OCI-LY7 (cell line): ENCODE measurements around the gene GRK5. TPM values are rescaled to one million over a fixed set of nuclear protein-coding genes. Genes with fewer than 3 reads are reported as not detected.

Experiments used
- BruUV-seq: library from RNA; stranded (reverse); fragments of 400-500 nt; replicated peaks from 2 replicates; lab custom pipeline; 2021; lab: Mats Ljungman, UMichigan
- CTCF ChIA-PET: fragments of 300-600 bp; sonication (Branson Sonifier 250); formaldehyde crosslinking; loops from one replicate; lab custom pipeline; 2022; ENCODE audit warnings: antibody characterized with exemption; ENCODE audit not compliant: unreplicated experiment; lab: Charles Lee
- POLR2A ChIA-PET: fragments of 300-600 bp; sonication (Branson Sonifier 250); formaldehyde crosslinking; loops from one replicate; lab custom pipeline; 2022; ENCODE audit warnings: antibody characterized with exemption; lab: Charles Lee
- DNase-seq: peaks from one replicate; pipeline ENCODE4 v3.0.0-alpha.2; 2015; ENCODE audit warnings: low spot score
- H2AFZ ChIP-seq: fragments of 200-600 bp; sonication (generic), shearing (Covaris generic); 2 replicates; pipeline ENCODE4 v1.6.1; 2014; ENCODE audit warnings: mild to moderate bottlenecking, antibody characterized with exemption, low read length, moderate library complexity
- H3K27ac ChIP-seq: fragments of 200-600 bp; sonication (generic); 2 replicates; pipeline ENCODE4 v1.5.1; 2014; ENCODE audit warnings: mixed run types, low read depth, mild to moderate bottlenecking, moderate library complexity, low read length, inconsistent platforms; ENCODE audit not compliant: poor library complexity, severe bottlenecking
- H3K36me3 ChIP-seq: fragments of 200-600 bp; sonication (generic); 2 replicates; pipeline ENCODE4 v1.6.1; 2014; ENCODE audit warnings: mild to moderate bottlenecking, antibody characterized with exemption, low read length, moderate library complexity, mixed read lengths; ENCODE audit not compliant: insufficient read depth
- H3K4me1 ChIP-seq: fragments of 200-600 bp; sonication (generic); 2 replicates; pipeline ENCODE4 v1.5.1; 2014; ENCODE audit warnings: mild to moderate bottlenecking, low read length; ENCODE audit not compliant: insufficient read depth, poor library complexity, severe bottlenecking
- H3K4me2 ChIP-seq: fragments of 200-600 bp; sonication (generic); 2 replicates; pipeline ENCODE4 v1.6.1; 2014; ENCODE audit warnings: mild to moderate bottlenecking, low read length
- H3K4me3 ChIP-seq: fragments of 200-600 bp; sonication (generic); 2 replicates; pipeline ENCODE4 v1.5.1; 2014; ENCODE audit warnings: mild to moderate bottlenecking, low read depth, low read length; ENCODE audit not compliant: poor library complexity, severe bottlenecking
- H3K79me2 ChIP-seq: fragments of 200-600 bp; sonication (generic); 2 replicates; pipeline ENCODE4 v1.6.1; 2016; ENCODE audit warnings: low read depth, mild to moderate bottlenecking, low read length, moderate library complexity, mixed read lengths; ENCODE audit not compliant: insufficient read depth
- H3K9me2 ChIP-seq: fragments of 200-600 bp; sonication (generic); 2 replicates; pipeline ENCODE4 v1.6.1; 2016; ENCODE audit warnings: mild to moderate bottlenecking, low read length, mixed read lengths; ENCODE audit not compliant: insufficient read depth
- H3K9me3 ChIP-seq: fragments of 200-600 bp; sonication (generic); 2 replicates; pipeline ENCODE4 v1.6.1; 2014; ENCODE audit warnings: mild to moderate bottlenecking, mixed run types, low read length, mixed read lengths
- H4K20me1 ChIP-seq: fragments of 200-600 bp; sonication (generic); 2 replicates; pipeline ENCODE4 v1.6.1; 2014; ENCODE audit warnings: mild to moderate bottlenecking, antibody characterized with exemption, low read length, moderate library complexity, mixed read lengths; ENCODE audit not compliant: insufficient read depth
- EZH2phosphoT487 ChIP-seq: fragments of 200-600 bp; sonication (generic); IDR thresholded peaks from 2 replicates; pipeline ENCODE4 v1.6.1; 2018; ENCODE audit warnings: low read depth, borderline replicate concordance, mild to moderate bottlenecking, mixed run types, antibody characterized with exemption, low read length, moderate library complexity, mixed read lengths
- intact Hi-C: fragments of 100-400 bp; cut with micrococcal nuclease; formaldehyde crosslinking; loops from one replicate; pipeline ENCODE4 v1.10.0; 2022; ENCODE audit not compliant: unreplicated experiment
- total RNA-seq, 2 experiments: library from RNA; depleted of rRNA in 1 of 2; stranded (reverse); fragments of >200 nt in 1 of 2; shearing (Covaris generic) in 1 of 2; gene quantifications; 2 replicates each; pipeline ENCODE4 v1.2.3, GENCODE V29; 2014 to 2022
- TF ChIP-seq, protein P1 (sequence below): fragments of 200-600 bp; sonication (generic); conservative IDR thresholded peaks from 2 replicates; pipeline ENCODE4 v1.5.1; 2014; ENCODE audit warnings: mild to moderate bottlenecking, antibody characterized with exemption, low read length, moderate library complexity, mixed read lengths

The GRK5 gene
- total RNA-seq, 2 experiments from 2014 or later = 4.7 to 10.2 TPM

DNA sequence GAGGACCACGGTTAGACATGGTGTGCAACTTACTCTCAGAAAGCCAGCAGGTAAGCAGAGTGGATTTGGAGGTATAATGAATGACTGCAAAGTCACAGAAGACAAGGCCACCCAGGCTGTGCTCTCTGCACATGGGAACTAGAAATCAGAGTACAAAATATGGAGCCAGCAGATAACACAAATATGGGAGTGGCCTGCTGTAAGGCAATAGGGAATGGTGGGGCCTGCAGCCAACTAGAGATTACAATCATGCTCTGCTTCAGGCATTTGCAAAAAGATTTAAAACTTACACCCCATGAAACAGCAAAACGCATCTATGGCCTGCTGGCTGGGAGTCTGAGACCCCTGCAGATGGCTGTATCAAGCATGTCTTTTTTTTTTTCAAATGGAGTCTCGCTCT, 288.2 kb downstream of the GRK5 start:
- no peak overlapping the region for H3K4me2 ChIP-seq
- H2AFZ ChIP-seq = no peak overlapping the region
- H4K20me1 ChIP-seq = no peaks in the 10 kb centered on the region
- intact Hi-C loops = no loop called here
- POLR2A ChIA-PET = interaction anchor here (1.2 kb wide), 1 partner anchor 18 kb away, joined by 4 read pairs; no protein-coding TSS in a partner anchor
- DNase-seq = no peak
- TF ChIP-seq, protein P1, sequence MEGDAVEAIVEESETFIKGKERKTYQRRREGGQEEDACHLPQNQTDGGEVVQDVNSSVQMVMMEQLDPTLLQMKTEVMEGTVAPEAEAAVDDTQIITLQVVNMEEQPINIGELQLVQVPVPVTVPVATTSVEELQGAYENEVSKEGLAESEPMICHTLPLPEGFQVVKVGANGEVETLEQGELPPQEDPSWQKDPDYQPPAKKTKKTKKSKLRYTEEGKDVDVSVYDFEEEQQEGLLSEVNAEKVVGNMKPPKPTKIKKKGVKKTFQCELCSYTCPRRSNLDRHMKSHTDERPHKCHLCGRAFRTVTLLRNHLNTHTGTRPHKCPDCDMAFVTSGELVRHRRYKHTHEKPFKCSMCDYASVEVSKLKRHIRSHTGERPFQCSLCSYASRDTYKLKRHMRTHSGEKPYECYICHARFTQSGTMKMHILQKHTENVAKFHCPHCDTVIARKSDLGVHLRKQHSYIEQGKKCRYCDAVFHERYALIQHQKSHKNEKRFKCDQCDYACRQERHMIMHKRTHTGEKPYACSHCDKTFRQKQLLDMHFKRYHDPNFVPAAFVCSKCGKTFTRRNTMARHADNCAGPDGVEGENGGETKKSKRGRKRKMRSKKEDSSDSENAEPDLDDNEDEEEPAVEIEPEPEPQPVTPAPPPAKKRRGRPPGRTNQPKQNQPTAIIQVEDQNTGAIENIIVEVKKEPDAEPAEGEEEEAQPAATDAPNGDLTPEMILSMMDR = no peak
- TF ChIP-seq EZH2phosphoT487 = no peak
- 0 out of 2 replicates have a peak, but pooled peaks cover 3% of the 10 kb centered on the region for H3K36me3 ChIP-seq
- peaks cover 10% of the 10 kb centered on the region for H3K4me1 ChIP-seq
- CTCF ChIA-PET = no interaction called here
- no peak overlapping the region for H3K27ac ChIP-seq
- no peak overlapping the region for H3K4me3 ChIP-seq
- no peaks in the 10 kb centered on the region for H3K9me2 ChIP-seq
- no TSS peak for BruUV-seq
- H3K9me3 ChIP-seq = no peaks in the 10 kb centered on the region
- H3K79me2 ChIP-seq = no peaks in the 10 kb centered on the region

DNA sequence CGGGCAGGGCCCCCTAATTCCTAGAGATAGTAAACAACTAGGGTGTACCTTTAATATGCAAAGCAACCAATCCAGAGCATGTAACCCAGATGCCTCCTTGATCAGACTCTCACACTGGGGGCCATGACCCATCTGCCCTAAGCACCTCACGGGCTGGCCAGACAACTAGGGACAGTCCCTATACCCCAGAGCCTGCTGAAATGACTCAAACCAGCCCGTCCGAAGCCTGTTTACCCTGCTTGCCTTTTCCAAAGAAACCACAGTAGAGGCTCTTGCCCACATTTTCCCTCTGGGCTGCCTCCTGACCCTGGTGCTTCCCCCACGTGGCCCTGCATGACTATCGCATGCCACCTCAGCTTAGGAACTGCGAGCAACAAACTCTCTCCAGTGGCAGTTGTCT, 288.9 kb downstream of the GRK5 start:
- Histone ChIP-seq H3K27ac (no peak overlapping the region), H3K9me2 (no peaks in the 10 kb centered on the region), H3K9me3 (no peaks in the 10 kb centered on the region), H3K79me2 (no peaks in the 10 kb centered on the region), H3K36me3 (0 out of 2 replicates have a peak, but pooled peaks cover 3% of the 10 kb centered on the region), H2AFZ (no peak overlapping the region), H3K4me1 (peaks cover 17% of the 10 kb centered on the region), H4K20me1 (no peaks in the 10 kb centered on the region), H3K4me3 (no peak overlapping the region), H3K4me2 (no peak overlapping the region)
- ChIA-PET CTCF (no interaction called here), POLR2A (no interaction called here)
- TF ChIP-seq EZH2phosphoT487 = no peak
- TF ChIP-seq, protein P1 = no peak
- intact Hi-C loops = no loop called here
- DNase-seq = no peak
- no TSS peak for BruUV-seq

DNA sequence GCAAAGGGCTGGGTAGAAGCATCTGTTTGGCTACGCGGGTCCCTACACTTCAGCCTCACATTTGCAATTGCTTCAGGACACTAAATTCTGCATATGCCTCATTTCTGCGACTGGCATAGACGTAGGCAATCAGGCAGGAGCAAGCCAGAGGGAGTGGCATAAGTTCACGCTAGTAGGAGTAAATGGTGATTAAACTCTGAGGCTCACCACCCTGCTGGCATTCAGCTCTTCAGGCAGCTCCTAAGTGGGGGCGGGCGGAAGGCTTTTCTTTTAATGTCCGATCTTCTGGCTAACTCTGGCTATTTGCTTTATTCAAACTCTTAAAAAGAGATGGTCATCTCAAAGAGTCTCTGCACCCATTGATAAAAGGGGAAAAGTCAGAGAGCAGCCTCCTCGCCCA, 289.9 kb downstream of the GRK5 start:
- no peak overlapping the region for H2AFZ ChIP-seq
- TF ChIP-seq, protein P1 = no peak
- no peak for TF ChIP-seq EZH2phosphoT487
- H4K20me1 ChIP-seq = no peaks in the 10 kb centered on the region
- H3K4me3 ChIP-seq = no peak overlapping the region
- H3K9me2 ChIP-seq = no peaks in the 10 kb centered on the region
- BruUV-seq = no TSS peak
- H3K27ac ChIP-seq = no peak overlapping the region
- no peak for DNase-seq
- ChIA-PET CTCF (no interaction called here), POLR2A (no interaction called here)
- no peaks in the 10 kb centered on the region for H3K79me2 ChIP-seq
- intact Hi-C loops = no loop called here
- no peaks in the 10 kb centered on the region for H3K9me3 ChIP-seq
- 0 out of 2 replicates have a peak, but pooled peaks cover 3% of the 10 kb centered on the region for H3K36me3 ChIP-seq
- H3K4me2 ChIP-seq = no peak overlapping the region
- H3K4me1 ChIP-seq = peaks cover 27% of the 10 kb centered on the region
